GM21619 (cell line): ENCODE measurements around the gene ARVCF.
A peak's percentile ranks its signal among the peaks of the same experiment; 100 is the strongest.

ENCODE experiments used
- ATAC-seq: cut with Tn5 transposase; IDR thresholded peaks from one replicate; pipeline ENCODE4 v1.9.1; 2021; ENCODE audit not compliant: unreplicated experiment

Gene ARVCF, protein sequence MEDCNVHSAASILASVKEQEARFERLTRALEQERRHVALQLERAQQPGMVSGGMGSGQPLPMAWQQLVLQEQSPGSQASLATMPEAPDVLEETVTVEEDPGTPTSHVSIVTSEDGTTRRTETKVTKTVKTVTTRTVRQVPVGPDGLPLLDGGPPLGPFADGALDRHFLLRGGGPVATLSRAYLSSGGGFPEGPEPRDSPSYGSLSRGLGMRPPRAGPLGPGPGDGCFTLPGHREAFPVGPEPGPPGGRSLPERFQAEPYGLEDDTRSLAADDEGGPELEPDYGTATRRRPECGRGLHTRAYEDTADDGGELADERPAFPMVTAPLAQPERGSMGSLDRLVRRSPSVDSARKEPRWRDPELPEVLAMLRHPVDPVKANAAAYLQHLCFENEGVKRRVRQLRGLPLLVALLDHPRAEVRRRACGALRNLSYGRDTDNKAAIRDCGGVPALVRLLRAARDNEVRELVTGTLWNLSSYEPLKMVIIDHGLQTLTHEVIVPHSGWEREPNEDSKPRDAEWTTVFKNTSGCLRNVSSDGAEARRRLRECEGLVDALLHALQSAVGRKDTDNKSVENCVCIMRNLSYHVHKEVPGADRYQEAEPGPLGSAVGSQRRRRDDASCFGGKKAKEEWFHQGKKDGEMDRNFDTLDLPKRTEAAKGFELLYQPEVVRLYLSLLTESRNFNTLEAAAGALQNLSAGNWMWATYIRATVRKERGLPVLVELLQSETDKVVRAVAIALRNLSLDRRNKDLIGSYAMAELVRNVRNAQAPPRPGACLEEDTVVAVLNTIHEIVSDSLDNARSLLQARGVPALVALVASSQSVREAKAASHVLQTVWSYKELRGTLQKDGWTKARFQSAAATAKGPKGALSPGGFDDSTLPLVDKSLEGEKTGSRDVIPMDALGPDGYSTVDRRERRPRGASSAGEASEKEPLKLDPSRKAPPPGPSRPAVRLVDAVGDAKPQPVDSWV

DNA sequence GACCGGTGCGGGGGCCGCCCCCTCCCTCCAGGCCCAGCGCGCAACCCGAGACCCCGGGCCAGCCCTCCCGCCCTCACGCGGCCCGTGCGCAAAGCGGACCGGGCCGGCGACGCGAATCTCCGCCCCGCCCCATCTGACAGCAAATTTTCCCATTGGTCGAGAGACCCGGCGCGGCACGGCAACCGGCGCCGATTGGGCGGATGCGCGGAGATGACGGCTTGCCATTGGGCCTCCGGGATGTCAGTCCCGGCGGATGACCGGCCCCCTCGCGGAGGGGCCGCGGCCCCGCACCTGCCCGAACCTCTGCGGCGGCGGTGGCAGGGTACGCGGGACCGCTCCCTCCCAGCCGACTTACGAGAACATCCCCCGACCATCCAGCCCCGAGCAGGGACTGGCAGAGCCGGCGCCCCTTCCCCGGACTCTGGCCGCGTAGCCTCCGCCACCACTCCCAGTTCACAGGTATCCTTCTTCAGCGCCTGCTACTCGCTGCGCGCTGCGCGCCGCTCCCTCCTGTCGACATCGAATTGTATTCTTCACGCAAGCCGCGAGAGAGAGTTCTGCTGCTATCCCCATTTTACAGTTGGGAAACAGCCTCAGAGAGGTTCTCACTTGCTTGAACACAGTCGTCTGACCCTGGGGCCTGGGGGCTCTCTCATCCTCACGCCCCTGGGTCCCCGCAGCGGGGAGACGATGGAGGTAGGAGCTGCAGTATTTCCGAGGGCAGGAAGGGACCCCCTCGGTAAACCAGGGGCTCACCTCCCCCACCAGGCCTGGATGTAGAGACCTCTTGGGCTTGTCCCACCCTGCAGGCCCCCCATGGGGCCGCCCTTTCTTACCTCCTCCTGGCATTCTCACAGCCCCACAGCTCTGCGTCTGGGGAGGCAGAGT lies at the start of gene ARVCF:
Gene ARVCF (minus strand): TSS at position 90 of the 888 bp plus-strand sequence. CDS start 26,029 bp downstream, outside the sequence.
- peak; percentile 49 for ATAC-seq

DNA sequence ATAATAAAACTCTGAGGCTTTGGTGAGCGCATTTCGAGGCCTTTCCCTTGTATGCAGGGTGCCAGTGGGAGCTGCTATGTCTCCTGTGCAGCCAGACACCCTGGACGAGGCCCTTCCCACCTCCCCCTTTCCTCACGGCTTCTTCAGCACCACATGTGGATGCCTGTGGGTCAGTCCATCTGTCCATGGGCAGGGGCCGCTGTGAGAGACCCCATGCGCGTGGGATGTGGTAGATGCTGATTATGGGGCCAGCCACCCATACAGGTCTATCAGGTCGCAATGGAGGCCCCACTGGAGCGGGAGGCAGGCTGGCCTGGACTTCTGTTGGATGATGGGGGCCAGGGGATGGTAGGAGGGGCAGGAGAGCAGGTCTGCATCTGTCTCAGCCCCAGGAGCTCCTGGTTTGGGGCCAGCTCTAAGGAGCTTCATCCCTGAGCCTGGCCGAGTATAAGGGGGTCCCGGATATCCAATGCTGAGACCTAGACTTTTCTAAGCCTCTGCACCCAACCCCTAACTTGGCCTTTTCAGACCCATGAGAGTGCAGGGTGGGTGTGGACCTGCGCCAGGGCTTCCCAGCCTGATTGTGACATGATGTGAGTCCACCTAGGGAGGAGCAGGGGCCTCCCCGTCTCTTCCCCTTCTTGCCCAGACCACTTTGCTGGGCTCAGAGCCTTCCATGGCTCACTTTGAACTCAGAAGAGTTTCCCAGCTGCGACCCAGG lies 49.4 kb upstream of the ARVCF start:
- no peak for ATAC-seq

DNA sequence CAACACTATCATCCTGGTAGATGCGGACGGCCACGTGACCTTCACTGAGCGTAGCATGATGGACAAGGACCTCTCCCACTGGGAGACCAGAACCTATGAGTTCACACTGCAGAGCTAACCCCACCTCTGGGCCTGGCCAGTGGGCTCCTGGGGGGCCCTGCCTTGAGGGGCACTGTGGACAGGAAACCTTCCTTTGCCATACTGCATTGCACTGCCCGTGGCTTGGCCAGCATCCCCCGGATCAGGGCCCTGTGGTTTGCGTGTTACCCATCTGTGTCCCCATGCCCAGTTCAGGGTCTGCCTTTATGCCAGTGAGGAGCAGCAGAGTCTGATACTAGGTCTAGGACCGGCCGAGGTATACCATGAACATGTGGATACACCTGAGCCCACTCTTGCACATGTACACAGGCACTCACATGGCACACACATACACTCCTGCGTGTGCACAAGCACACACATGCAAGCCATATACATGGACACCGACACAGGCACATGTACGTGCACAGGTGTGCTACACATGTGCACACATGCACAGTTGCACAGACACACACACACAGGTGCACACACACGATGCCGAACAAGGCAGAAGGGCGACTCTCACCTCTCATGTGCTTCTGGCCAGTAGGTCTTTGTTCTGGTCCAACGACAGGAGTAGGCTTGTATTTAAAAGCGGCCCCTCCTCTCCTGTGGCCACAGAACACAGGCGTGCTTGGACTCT lies 48.1 kb upstream of the ARVCF start:
- ATAC-seq, result no peak

DNA sequence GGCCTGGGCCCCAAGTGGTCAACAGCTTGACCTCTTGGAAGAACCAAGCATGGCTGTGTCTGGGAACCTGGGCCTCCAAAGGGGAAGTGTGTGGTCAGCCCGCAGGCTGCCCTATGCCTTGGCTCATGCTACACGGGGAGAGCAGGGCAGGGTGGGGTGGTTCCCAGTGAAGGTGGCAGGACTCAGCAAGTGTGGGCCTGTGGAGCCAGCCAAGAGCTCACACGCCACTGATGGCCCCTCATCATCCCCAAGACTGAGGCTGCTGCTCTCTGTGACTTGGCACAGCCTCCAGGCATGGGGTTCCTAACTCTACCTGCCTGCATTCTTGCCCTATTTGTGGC lies 47.5 kb upstream of the ARVCF start:
- no peak for ATAC-seq

DNA sequence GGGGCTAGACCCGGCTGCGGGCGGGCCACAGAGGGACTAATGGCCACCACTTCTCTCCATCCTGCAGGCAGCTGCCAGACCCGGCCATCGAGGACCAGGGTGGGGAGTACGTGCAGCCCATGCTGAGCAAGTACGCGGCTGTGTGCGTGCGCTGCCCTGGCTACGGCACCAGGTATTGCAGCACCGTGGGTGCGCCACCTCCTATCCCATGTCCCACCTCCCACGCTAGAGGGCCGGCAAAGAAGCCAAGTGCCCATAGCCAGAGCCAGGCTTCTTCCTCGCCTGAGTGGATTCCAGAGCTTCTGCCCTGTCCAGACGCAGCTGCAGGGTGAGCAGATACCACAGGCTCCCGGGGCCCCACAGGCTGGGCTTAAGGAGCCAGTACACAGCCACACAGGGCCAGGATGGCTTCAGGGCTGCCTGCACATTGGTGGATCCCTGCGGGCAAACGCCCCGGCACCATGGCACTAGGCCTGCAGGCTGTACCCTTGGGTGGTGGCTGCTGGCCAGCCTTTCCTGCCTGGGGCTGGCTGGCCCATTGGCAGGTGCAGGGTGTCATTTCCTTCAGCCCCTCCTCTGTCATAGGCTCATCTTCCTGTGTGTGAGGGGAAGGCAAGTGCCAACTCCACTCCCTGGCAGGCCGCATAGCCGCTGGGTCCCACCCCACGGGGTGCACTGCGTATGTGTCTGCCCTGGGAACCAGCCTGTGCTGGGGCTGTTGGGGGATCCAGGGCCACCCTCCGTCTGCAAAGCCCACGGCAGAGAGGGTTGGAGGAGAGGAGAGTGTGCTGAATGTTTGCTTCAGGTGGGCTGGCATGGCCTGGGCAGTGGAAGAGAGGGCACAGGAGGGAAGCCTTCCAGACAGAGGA lies 46.9 kb upstream of the ARVCF start:
- no peak for ATAC-seq

DNA sequence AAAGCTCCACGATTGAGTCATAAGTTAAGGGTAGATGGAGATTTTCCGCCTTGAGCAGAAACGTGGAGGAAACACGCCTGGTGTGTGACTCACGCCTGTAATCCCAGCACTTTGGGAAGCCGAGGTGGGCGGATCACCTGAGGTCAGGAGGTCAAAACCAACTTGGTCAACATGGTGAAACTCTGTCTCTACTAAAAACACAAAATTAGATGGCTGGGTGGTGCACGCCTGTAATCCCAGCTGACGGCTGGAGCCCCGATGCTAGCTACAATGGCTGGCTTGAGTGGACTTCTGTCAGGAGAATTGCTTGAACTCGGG lies 46.1 kb upstream of the ARVCF start:
- no peak for ATAC-seq

DNA sequence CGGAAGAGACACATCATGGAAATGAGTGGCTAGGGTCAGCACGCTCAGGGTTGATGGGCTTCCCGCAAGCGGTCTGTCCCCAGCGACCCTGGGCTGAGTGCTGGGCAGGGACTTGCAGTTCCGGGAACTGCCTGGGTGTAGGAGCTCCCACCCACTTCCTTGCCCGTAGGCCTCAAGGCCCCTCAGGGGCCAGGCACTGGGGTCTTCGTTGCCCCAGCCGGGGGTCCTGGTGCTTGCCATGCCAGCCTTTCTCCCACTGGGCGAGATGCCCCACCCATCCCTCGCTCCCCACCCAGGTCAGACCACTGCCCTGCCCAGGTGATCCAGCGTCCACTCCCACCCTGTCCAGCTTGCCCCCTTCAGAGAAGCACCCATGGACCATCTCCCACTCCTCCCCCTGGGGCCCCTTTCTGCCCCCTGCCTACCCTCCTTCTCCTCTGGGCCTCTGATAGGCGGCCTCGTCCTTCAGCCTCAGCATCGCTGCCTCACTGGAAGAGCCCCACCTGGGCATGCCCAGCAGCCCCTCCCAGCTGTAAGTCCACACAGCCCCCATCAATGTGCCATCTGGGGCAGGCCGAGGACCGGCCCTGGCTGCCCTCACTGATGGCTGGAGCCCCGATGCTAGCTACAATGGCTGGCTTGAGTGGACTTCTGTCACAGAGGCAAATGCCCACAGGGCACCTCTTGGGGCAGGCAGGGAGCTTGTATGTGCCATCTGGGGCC lies 45.6 kb upstream of the ARVCF start:
- ATAC-seq, result no peak

DNA sequence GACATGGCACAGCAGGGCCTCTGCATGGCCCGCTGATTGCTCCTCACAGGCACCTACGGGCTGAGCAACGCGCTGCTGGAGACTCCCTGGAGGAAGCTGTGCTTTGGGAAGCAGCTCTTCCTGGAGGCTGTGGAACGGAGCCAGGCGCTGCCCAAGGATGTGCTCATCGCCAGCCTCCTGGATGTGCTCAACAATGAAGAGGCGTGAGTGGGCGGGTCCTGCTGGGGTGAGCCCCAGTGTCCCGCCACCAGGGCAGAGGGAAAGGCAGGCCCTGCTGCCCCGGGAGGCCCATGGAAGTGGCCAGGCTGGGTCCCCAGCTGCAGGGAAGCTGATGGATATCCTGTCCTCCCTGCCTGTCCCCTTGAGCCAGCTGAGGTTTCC lies 44.8 kb upstream of the ARVCF start:
- ATAC-seq, result no peak

DNA sequence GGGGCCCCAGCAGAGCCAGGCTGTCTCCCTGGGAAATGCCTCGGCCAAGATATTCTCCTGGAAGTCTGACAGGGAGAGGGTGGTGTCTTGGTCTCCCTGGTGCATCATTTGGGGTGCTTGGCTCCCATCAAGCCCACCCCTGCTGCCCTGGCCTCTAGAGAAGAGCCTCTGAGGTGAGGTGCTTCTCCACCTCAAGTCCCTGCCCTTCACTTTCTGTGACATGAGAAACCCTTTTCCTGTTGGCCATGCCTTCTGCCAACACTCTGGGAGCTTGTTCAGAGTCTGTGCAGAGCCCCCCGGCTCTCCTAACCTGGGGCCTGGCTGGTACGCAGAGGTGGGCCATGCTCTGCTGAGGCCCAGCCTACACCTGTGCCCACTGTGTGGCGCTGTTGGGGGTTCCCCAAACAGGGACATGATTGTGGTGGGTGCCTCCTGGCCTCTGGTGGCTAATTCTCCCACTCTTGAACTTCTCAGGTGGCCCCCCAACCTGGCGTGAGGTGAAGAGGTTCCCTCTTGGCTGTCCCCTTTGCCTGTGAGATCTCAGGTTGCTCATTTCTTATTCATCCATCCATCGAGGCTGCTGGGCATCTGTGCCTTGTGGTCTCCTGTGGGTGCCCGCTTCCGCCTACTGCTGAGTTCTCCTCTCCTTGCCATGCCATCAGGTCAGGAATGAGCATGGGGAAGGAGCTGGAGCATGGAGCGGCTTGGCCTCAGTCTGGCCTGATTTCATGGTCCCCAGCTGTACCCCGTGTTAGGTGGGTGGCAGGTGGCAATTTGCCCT lies 44.3 kb upstream of the ARVCF start:
- no peak for ATAC-seq

DNA sequence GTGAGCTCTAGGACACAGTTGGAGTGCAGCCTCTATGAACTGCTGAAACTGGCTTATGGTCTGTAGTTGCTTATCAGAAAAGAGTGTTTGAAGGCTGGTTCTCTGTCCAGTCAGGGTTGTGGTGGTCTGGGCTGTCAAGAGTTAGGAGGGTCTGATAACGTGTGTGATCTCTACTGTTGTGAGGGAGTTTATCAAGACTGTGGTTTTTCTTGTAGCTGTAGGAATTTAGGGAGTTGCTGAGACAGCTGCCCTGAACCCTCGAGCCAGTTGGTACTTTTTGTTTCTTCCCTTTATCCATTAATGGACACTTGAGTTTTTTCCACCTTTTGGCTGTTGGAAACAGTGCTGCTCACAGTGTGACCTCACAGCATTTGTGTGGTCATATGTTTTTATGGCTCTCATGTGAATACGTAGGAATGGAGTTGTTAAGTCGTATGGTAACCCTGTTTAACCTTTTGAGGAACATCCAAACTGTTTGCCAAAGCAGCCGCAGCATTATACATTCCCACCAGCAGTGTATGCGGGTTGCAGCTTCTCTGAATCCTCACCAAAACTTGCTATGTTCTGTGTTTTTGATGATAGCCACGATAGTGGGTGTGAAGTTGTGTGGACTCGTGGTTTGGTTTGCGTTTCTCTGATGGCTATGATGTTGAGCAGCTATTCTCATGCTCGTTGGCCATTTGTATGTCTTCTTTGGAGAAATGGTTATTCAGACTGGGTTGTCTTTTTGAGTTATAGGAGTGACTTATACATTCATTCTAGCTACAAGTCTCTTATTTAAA lies 42.6 kb upstream of the ARVCF start:
- no peak for ATAC-seq

DNA sequence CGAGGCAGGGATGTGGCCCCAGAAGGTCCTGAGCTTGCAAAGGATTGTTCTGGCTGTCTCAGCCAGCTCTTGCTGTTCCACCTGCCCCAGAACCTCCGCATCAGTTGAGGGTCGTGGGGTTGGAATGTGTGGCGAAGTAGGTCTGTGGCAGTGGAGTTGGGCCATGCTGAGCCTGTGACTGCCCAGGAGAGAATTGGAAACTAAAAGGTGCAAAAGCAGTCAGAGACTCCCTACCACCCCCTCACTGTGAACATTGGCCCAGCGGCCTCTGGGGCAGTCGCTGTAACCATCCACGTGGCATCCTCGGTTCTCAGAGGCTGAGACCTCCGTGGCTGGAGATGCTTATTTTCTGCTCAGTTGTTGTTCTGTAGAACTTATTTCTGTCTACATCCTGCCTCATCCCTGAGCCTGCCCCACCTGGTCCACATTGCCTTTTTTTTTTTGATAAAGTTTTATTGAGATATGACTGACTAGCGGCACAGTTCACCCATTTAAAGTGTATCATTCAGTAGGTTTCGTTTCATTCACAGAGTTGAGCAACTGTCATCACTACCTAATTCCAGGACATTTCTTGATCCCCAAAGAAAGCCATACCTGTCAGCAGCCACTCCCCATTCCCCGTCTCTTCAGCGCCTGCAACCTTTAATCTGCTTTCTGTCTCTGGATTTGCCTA lies 41.1 kb upstream of the ARVCF start:
- ATAC-seq, result no peak

DNA sequence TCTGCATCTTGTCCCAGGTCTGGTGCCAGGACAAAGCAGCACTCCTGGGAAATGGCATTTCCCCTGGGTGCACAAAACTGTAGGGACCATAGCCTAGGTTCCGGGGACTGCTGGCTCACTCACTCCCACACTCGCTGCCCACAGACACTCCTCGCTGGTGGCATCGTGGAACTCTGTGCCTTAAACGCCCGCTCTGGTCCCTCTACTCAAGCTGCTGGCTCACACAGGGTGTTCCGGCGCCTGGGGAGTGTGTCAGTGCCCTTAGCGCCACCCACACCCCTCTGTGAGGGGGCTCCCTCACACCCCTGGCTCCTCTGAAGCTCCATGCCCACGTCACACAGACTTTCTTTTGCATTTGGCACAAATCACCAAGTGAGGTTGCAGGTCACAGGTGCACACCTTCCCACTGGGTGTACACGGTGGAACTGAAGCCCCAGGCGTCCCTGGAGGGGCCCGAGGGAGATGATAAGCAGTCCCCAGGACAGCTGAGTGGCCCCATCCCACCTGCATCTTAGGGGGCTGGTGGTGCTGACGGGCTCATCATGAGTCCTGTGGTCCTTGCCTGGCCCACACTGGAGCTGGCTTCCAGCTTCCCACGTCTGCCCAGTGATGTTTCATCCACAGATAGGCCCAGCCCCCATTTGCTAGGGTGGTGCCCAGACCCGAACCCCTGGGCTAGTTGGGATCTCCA lies 40.2 kb upstream of the ARVCF start:
- ATAC-seq, result no peak

DNA sequence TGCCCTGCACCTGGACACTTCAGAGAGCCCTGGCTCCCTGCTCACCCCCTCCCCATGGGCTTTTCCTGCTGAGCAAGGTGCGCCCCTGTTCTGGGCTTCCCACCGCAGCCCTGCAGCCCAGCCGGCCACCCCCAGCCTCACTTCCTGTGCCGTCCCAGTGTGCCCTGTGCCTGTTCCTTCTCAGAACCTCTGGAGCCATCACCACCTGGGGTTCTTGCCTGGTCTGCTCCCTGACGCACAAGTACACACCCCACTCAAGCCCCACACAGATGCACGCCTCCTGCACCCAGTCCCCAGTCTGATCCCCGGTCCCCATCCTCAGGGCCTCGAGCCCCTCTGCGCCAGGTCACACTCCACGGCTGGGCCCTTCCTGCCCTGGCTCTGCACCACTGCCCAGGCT lies 39.5 kb upstream of the ARVCF start:
- no peak for ATAC-seq

DNA sequence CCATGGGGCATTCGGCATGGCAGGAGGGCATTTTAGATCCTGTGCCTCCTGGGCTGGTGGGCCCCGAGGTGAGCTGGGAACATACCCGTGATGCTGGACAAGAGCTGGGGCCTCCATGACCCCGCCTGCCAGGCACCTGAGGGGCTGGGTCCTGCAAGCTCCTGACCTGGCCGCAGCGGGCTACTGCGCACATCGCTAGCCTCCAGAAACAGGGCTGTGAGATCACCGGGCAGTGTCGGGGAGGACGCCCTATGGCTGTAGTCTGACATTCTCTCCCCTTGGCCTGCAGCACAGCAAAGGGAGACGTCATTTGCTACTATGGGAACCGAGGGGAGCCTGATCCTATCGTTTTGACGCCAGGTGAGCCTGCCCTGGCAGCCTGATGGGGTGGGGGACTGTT lies 39.0 kb upstream of the ARVCF start:
- no peak for ATAC-seq

DNA sequence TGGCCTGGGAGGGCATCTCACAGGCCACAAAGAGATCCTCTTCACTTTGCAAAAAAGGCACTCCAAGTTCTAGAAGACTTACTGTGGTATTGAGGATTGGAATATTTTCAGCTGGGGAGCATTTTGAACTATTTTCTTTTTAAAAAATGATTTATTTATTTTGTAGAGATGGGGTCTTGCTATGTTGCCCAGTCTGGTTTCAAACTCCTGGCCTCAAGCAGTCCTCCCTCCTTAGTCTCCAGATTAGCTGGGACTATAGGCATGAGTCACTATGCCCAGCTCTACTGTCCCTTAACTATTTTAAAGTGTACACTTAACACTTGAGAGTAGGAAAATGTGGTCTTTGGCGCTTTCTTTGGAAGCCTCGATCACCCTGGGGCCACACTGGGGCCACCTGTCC lies 38.5 kb upstream of the ARVCF start:
- ATAC-seq, result no peak

DNA sequence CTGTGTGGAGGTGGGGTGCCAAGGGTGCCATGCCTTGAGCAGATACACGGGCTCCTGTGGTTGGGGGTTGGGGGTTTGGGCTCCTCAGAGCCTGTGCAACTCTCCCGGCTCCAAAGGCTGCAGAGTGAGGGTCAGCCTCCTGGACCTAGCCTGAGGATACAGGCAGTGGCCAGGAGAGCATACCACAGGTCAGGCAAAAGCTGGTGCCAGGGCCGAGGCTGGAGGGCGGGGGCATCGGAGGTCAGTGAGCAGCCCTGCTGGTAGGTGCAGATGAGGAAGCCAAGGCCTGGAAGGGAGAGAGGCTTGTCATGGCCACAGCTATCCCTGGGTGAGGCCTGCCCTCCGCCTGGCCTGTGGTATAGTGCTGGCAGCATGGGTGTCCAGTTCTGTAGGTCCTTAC lies 37.9 kb upstream of the ARVCF start:
- no peak for ATAC-seq
